Cerebellar cortex (tissue), 1 donor: ENCODE results near the gene RAP1GAP2.

Experiments
- DNase-seq: peaks from one replicate; pipeline ENCODE4 v3.0.0-alpha.2; 2015; ENCODE audit warnings: low spot score

Gene RAP1GAP2

DNA sequence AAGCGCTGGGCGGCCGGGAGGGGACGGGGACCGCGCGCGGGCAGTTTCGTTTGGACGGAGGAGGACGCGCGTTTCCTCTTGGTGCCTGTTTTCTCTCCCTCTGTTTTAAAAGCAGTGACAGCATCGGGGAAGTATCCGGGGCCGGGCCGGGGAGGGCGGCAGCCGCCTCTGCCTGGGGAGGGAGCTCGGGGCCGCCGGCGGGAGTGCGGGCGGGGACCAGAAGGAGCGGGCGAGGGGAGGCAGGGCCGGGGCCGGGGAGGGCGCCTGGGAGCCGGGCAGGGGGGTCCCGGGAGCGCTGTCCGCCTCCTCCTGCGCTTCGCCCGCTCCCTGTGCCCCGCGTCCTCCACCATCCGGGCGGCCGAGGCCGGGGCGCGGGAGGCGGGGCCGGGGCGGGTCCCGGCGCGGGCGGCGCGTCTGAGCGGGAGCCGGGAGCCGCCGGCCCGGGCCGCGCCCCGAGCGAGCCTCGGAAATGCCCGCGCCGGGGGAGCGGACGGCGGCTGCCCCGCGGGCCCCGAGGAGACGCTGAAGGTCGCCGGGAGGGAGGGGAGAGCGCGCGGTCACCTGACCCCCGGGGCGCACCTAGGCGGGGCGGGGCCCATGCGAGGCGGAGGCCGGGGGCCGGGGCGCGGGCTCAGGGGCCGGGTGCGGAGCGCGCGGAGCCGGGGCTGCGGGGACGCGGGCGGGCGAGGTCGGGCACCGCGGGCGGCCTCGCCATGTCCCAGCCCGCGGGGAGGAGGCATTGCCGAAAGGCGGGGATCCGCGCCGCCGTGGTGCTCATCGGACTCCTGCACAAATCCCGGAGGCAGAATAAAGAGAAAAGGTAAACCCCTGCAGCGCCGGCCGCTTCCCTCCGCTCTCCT lies 57.3 kb downstream of the RAP1GAP2 start:
- no peak for DNase-seq

- DNase-seq, result peak; percentile 35
Measured at GRCh38 chr17:2854143-2855055, 58.2 kb downstream of the RAP1GAP2 start.

GRCh38 chr17:2855063-2855600 lies 58.9 kb downstream of the RAP1GAP2 start:
- DNase-seq, result no peak

DNA sequence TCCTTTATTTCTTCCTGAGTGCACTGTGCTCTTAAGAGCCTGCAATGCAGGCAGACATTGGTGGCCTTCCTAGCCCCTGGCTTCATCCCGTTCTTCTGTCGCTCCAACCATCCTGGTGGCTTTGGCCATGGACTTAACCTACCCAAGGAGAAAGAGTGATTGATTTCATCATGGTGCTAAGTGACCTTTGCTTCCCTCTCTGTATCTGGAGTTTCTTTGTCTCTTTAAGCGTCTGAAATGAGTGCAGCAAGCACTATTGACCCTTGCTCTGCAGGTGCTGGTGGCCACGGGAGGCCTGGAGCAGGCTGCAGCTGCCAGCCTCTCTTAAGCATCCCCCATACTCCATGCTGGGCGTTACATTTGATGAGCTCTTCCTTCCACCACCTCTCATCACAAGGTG lies 60.5 kb downstream of the RAP1GAP2 start:
- DNase-seq, result no peak

DNA sequence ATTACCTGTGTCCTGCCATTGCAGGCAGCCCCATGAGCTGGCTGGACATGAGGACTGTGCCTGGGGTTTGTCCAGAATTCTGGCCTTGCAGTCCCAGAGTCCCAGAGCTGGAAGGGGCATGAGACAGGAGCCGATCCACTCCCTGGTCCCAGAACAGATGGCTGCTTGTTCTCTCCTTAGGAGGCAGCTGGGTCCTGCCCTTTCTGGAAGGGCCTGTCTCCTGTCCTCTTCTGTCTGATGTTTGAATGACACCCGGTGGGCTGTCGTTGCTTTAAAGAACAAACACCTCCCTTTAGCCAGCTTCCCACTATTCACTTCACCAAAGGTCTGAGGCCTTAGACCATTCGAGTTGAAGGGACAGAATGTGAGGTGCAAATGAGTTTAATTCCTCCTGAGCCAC lies 63.8 kb downstream of the RAP1GAP2 start:
- DNase-seq, result peak; percentile 41

DNA sequence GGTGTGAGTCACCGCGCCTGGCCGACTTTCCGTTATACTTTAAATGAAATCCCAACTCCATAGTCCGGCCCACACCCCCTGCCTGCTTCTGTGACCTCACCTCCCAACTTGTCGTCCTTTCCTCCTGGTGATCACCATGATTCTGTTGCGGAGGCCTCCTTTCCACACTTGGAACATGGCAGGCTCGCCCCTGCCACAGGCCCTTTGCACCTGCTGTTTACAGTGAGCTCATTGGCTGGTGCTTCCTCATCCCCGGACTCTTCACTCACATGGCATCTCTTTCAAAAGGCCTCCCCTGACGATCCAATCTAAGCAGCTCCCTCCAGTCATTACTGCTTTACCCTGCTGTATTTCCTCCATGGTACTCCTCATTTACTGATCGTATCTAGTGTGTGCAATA lies 64.6 kb downstream of the RAP1GAP2 start:
- no peak for DNase-seq

- DNase-seq, result peak; percentile 63
Measured at GRCh38 chr17:2862197-2862596, 66.0 kb downstream of the RAP1GAP2 start.

- DNase-seq, result no peak
Measured at GRCh38 chr17:2863204-2863603, 67.0 kb downstream of the RAP1GAP2 start.

GRCh38 chr17:2865228-2865627 lies 69.0 kb downstream of the RAP1GAP2 start:
- no peak for DNase-seq

GRCh38 chr17:2867441-2868424 lies 71.5 kb downstream of the RAP1GAP2 start:
- no peak for DNase-seq

DNA sequence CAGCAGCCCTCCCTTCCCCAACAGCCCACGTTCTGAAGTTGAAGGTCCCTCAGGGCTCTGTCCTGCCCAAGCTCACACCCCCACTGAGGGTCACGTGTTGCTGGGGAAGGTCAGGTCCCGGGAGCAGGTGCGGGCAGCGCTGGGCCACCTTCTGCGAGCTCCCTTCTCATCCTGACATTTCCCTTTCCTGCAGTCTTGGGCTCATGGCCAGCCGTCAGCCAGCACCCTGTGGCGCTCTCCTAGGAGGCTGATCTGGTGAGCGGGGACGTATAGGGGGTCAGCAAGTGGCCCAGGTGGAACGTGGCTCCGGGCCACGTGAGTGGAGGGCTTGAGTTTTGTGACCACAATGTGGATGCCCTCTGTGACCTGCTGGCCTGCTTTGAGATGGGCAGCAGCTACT lies 73.4 kb downstream of the RAP1GAP2 start:
- no peak for DNase-seq

- DNase-seq, result no peak
Measured at GRCh38 chr17:2871205-2871604, 75.0 kb downstream of the RAP1GAP2 start.

GRCh38 chr17:2871720-2872119 lies 75.5 kb downstream of the RAP1GAP2 start:
- DNase-seq, result no peak

DNA sequence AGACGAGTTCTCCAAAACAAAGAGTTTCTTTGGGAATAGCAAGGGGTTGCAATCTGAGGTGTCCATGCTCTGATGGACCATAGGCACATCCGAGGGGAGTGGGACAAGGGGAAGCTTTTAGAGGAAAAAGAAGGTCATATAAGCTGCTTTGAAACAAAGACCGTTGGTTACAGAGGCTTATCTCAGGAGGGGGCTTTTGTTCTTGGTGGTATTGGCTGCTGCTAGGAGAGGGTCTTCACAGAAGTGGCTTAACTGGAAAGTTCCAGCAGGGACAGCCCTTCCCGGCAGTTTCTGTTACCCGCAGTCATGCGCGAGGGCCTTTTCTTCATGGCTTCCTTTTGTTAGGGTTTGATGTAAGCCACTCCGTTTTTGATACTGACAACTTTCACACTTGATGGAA lies 76.0 kb downstream of the RAP1GAP2 start:
- no peak for DNase-seq

DNA sequence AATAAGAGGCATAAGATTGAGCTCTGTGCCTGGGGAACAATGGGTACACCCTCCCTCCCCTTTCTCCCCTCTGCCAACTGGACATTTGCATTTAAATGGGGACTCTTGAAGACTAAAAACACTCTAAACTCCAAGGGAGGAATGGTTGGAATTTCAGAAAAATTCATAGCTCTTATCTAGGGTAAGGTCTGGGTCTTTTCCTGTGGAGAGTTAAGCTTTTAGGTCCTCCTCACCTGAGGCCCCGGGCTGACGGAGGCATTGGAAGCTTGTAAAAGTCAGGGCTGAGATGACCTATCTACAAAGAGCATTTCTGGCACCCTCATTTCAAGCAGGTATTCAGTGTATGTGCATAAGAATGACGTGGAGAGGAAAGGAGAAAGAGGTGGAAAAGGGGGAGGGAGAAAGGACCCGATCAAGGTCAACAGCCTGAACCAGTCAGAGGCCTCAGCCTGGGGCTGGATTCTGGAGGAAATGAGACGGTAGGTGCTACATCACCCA lies 78.0 kb downstream of the RAP1GAP2 start:
- DNase-seq, result no peak

GRCh38 chr17:2875608-2876007 lies 79.4 kb downstream of the RAP1GAP2 start:
- DNase-seq, result no peak

GRCh38 chr17:2876467-2876866 lies 80.2 kb downstream of the RAP1GAP2 start:
- no peak for DNase-seq

- no peak for DNase-seq
Measured at GRCh38 chr17:2878751-2879254, 82.6 kb downstream of the RAP1GAP2 start.

DNA sequence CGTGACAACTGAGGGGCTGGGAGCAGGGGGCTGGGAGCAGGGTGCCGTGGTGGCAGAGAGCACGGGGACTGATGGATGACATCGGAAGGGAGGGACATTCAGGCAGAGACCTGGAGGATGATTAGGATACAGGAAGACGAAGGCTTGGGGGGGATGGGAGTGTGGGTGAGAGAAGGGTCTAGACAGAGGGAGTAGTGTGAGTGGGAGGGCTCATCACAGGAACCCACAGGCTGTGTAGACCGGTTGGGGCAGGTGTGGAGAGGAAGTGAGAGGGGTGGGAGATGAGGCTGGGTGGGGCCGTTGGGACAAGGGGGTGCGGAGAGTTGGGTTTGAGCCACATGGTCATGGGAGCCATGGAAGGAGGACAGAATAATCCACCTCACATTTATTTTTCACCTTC lies 83.8 kb downstream of the RAP1GAP2 start:
- DNase-seq, result no peak

GRCh38 chr17:2881295-2881694 lies 85.1 kb downstream of the RAP1GAP2 start:
- DNase-seq, result no peak
